OCI-LY1 (cell line): ENCODE data around the gene TSPAN1.

Experiments
- H2AFZ ChIP-seq: fragments of 200-600 bp; sonication (generic), shearing (Covaris generic); 2 replicates; pipeline ENCODE4 v1.6.0; 2014; ENCODE audit warnings: antibody characterized with exemption, mild to moderate bottlenecking, low read length
- H3F3A ChIP-seq: fragments of 200-600 bp; sonication (generic), shearing (Covaris generic); 2 replicates; pipeline ENCODE4 v1.6.0; 2014; ENCODE audit warnings: mild to moderate bottlenecking, antibody characterized with exemption, low read length, moderate library complexity; ENCODE audit not compliant: insufficient read depth
- H3K27ac ChIP-seq: fragments of 200-600 bp; sonication (generic); 2 replicates; pipeline ENCODE4 v1.5.1; 2014; ENCODE audit warnings: low read length, mixed run types, mild to moderate bottlenecking, low read depth; ENCODE audit not compliant: poor library complexity, severe bottlenecking
- H3K27me3 ChIP-seq: fragments of 200-600 bp; sonication (generic); 2 replicates; pipeline ENCODE4 v1.6.0; 2014; ENCODE audit warnings: antibody characterized with exemption, mild to moderate bottlenecking, low read length, moderate library complexity; ENCODE audit not compliant: insufficient read depth
- H3K36me3 ChIP-seq: fragments of 200-600 bp; sonication (generic); 2 replicates; pipeline ENCODE4 v1.6.1; 2014; ENCODE audit warnings: mild to moderate bottlenecking, antibody characterized with exemption, low read length, moderate library complexity, mixed read lengths; ENCODE audit not compliant: insufficient read depth
- H3K4me1 ChIP-seq: fragments of 200-600 bp; sonication (generic); 2 replicates; pipeline ENCODE4 v1.5.1; 2014; ENCODE audit warnings: mild to moderate bottlenecking, low read length, moderate library complexity; ENCODE audit not compliant: insufficient read depth, severe bottlenecking
- H3K4me2 ChIP-seq: fragments of 200-600 bp; sonication (generic), shearing (Covaris generic); 2 replicates; pipeline ENCODE4 v1.6.1; 2014; ENCODE audit warnings: low read length
- H3K4me3 ChIP-seq: fragments of 200-600 bp; sonication (generic); 2 replicates; pipeline ENCODE4 v1.5.1; 2014; ENCODE audit warnings: low read length, low read depth, mild to moderate bottlenecking, mixed read lengths; ENCODE audit not compliant: poor library complexity, severe bottlenecking
- H3K79me2 ChIP-seq: fragments of 200-600 bp; shearing (Covaris generic); 2 replicates; pipeline ENCODE4 v1.6.1; 2016; ENCODE audit warnings: mixed run types, low read length, mixed read lengths; ENCODE audit not compliant: insufficient read depth
- H3K9ac ChIP-seq: fragments of 200-600 bp; sonication (generic), shearing (Covaris generic); 2 replicates; pipeline ENCODE4 v1.6.1; 2014; ENCODE audit warnings: mild to moderate bottlenecking, low read length, mixed read lengths
- H3K9me2 ChIP-seq: fragments of 200-600 bp; sonication (generic), shearing (Covaris generic); 2 replicates; pipeline ENCODE4 v1.6.1; 2014; ENCODE audit warnings: low read depth, mild to moderate bottlenecking, low read length, mixed read lengths
- H3K9me3 ChIP-seq: fragments of 200-600 bp; shearing (Covaris generic); 2 replicates; pipeline ENCODE4 v1.6.1; 2014; ENCODE audit warnings: low read length, mixed read lengths
- H4K20me1 ChIP-seq: fragments of 200-600 bp; sonication (generic), shearing (Covaris generic); 2 replicates; pipeline ENCODE4 v1.6.0; 2016; ENCODE audit warnings: mild to moderate bottlenecking, low read length; ENCODE audit not compliant: insufficient read depth
- EZH2 ChIP-seq: fragments of 200-600 bp; sonication (generic), shearing (Covaris generic); IDR thresholded peaks from 2 replicates; pipeline ENCODE4 v1.8.0; 2017; ENCODE audit warnings: borderline replicate concordance, mixed run types, mild to moderate bottlenecking, antibody characterized with exemption, low read length, moderate library complexity, mixed read lengths
- TF ChIP-seq, protein P1 (sequence below): fragments of 200-600 bp; sonication (generic), shearing (Covaris generic); IDR thresholded peaks from 2 replicates; pipeline ENCODE4 v1.5.1; 2017; ENCODE audit warnings: mild to moderate bottlenecking, antibody characterized with exemption, low read length, moderate library complexity, mixed read lengths

The TSPAN1 gene

DNA sequence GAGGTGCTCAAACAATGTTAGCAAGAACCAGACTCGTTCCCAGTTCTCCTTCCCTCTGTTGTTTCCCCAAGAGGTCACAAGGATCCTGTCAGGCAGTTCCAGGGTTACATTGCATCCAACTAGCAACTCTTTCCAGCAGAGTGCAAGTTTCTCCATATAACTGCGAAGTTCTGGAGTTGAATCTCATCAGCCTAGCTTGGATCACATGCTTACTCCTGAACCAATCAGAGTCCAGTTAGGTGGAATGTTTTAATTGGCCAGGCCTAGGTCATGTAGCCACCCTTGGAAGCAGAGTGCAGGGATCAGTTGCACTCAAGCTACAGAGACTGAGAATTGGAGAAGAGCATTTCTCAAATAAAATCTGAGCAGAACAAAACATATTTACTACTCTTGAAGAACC lies 26.6 kb upstream of the TSPAN1 start:
- Histone ChIP-seq H4K20me1 (no peaks in the 10 kb centered on the region), H2AFZ (no peak overlapping the region), H3K27me3 (no peaks in the 10 kb centered on the region), H3K4me1 (no peaks in the 10 kb centered on the region), H3K79me2 (no peaks in the 10 kb centered on the region), H3K36me3 (no peaks in the 10 kb centered on the region), H3K9me2 (no peaks in the 10 kb centered on the region), H3K4me2 (no peak overlapping the region), H3K9ac (no peak overlapping the region), H3K9me3 (no peaks in the 10 kb centered on the region), H3K4me3 (no peak overlapping the region), H3F3A (no peaks in the 10 kb centered on the region), H3K27ac (no peak overlapping the region)
- TF ChIP-seq EZH2 = no peak
- TF ChIP-seq, protein P1, sequence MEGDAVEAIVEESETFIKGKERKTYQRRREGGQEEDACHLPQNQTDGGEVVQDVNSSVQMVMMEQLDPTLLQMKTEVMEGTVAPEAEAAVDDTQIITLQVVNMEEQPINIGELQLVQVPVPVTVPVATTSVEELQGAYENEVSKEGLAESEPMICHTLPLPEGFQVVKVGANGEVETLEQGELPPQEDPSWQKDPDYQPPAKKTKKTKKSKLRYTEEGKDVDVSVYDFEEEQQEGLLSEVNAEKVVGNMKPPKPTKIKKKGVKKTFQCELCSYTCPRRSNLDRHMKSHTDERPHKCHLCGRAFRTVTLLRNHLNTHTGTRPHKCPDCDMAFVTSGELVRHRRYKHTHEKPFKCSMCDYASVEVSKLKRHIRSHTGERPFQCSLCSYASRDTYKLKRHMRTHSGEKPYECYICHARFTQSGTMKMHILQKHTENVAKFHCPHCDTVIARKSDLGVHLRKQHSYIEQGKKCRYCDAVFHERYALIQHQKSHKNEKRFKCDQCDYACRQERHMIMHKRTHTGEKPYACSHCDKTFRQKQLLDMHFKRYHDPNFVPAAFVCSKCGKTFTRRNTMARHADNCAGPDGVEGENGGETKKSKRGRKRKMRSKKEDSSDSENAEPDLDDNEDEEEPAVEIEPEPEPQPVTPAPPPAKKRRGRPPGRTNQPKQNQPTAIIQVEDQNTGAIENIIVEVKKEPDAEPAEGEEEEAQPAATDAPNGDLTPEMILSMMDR = no peak

- H3K79me2 ChIP-seq = no peaks in the 10 kb centered on the region
- H3K36me3 ChIP-seq = no peaks in the 10 kb centered on the region
- no peak overlapping the region for H3K4me2 ChIP-seq
- H3F3A ChIP-seq = no peaks in the 10 kb centered on the region
- no peak overlapping the region for H3K4me3 ChIP-seq
- H3K4me1 ChIP-seq = no peaks in the 10 kb centered on the region
- H4K20me1 ChIP-seq = no peaks in the 10 kb centered on the region
- no peaks in the 10 kb centered on the region for H3K9me3 ChIP-seq
- TF ChIP-seq, protein P1 = no peak
- TF ChIP-seq EZH2 = no peak
- no peaks in the 10 kb centered on the region for H3K9me2 ChIP-seq
- H2AFZ ChIP-seq = no peak overlapping the region
- H3K27ac ChIP-seq = no peak overlapping the region
- no peaks in the 10 kb centered on the region for H3K27me3 ChIP-seq
- H3K9ac ChIP-seq = no peak overlapping the region
Measured at GRCh38 chr1:46150085-46150484, 24.8 kb upstream of the TSPAN1 start.

- Histone ChIP-seq H3K4me1 (no peaks in the 10 kb centered on the region), H3K9ac (no peak overlapping the region), H2AFZ (no peak overlapping the region), H3K4me3 (no peak overlapping the region), H3K27me3 (no peaks in the 10 kb centered on the region), H3F3A (no peaks in the 10 kb centered on the region), H3K9me2 (no peaks in the 10 kb centered on the region), H3K79me2 (no peaks in the 10 kb centered on the region), H3K4me2 (no peak overlapping the region), H3K9me3 (no peaks in the 10 kb centered on the region), H3K36me3 (no peaks in the 10 kb centered on the region), H4K20me1 (no peaks in the 10 kb centered on the region), H3K27ac (no peak overlapping the region)
- TF ChIP-seq, protein P1 = no peak
- no peak for TF ChIP-seq EZH2
Measured at GRCh38 chr1:46152016-46152415, 22.9 kb upstream of the TSPAN1 start.
